Fibroblast of lung (primary cell): ENCODE data around the gene PROB1. TPM values are rescaled to one million over a fixed set of nuclear protein-coding genes. Genes with fewer than 3 reads are reported as not detected.
"Not testable (repeated sequence)": the region's sequence is repeated elsewhere in the genome, so short reads cannot be mapped to it uniquely, and the experiment has no call there.

Source experiments
- DNase-seq, 2 donors: peaks; one replicate each; pipeline versions ENCODE4 v3.0.0 to v3.0.0-alpha.2; 2010; ENCODE audit warnings: low read depth in 2 of 2
- H2AFZ ChIP-seq: 2 replicates; pipeline ENCODE4 v1.5.1; 2012; ENCODE audit warnings: low read length, control low read depth, inconsistent platforms
- H3K27ac ChIP-seq: 2 replicates; pipeline ENCODE4 v1.5.1; 2011; ENCODE audit warnings: low read length, control low read depth; ENCODE audit not compliant: insufficient read depth
- H3K27me3 ChIP-seq: 2 replicates; pipeline ENCODE4 v1.5.1; 2011; ENCODE audit warnings: mild to moderate bottlenecking, low read length; ENCODE audit not compliant: control insufficient read depth, insufficient read depth
- H3K36me3 ChIP-seq: 2 replicates; pipeline ENCODE4 v1.5.1; 2011; ENCODE audit warnings: low read length; ENCODE audit not compliant: control insufficient read depth, insufficient read depth
- H3K4me1 ChIP-seq: 2 replicates; pipeline ENCODE4 v1.5.1; 2011; ENCODE audit warnings: low read length; ENCODE audit not compliant: control insufficient read depth, insufficient read depth; ENCODE audit errors: extremely low read depth
- H3K4me2 ChIP-seq: 2 replicates; pipeline ENCODE4 v1.5.1; 2011; ENCODE audit warnings: low read length, control low read depth; ENCODE audit not compliant: insufficient read depth; ENCODE audit errors: extremely low read depth
- H3K4me3 ChIP-seq, 4 experiments: fragments of 200-600 bp in 1 of 4; sonication (generic) in 1 of 4; replicated peaks in 1 of 4; 2 replicates each; pipeline ENCODE4 v1.5.1; 2011 to 2016; ENCODE audit warnings: low read length in 4 of 4, low read depth in 3 of 4, mild to moderate bottlenecking in 3 of 4, control low read depth in 2 of 4, inconsistent platforms in 1 of 4, mixed read lengths in 1 of 4; ENCODE audit not compliant: insufficient read depth in 1 of 4; ENCODE audit errors: control extremely low read depth in 1 of 4
- H3K79me2 ChIP-seq: 2 replicates; pipeline ENCODE4 v1.5.1; 2012; ENCODE audit warnings: mild to moderate bottlenecking, low read length, inconsistent platforms; ENCODE audit not compliant: control insufficient read depth, insufficient read depth
- H3K9ac ChIP-seq: 2 replicates; pipeline ENCODE4 v1.5.1; 2011; ENCODE audit warnings: mild to moderate bottlenecking, low read length, control low read depth; ENCODE audit not compliant: insufficient read depth
- H3K9me3 ChIP-seq: 2 replicates; pipeline ENCODE4 v1.5.1; 2012; ENCODE audit warnings: low read depth, low read length; ENCODE audit not compliant: control insufficient read depth, insufficient read depth
- H4K20me1 ChIP-seq: 2 replicates; pipeline ENCODE4 v1.5.1; 2011; ENCODE audit warnings: low read length; ENCODE audit not compliant: control insufficient read depth, insufficient read depth; ENCODE audit errors: extremely low read depth
- CTCF ChIP-seq, 2 donors: IDR thresholded peaks in 1 of 2; conservative IDR thresholded peaks in 1 of 2; 1 replicate in 1 of 2; 2 replicates in 1 of 2; pipeline ENCODE4 v1.5.1; 2011 to 2012; ENCODE audit warnings: low read length in 2 of 2, control low read depth in 1 of 2, inconsistent platforms in 1 of 2, low read depth in 1 of 2, mild to moderate bottlenecking in 1 of 2
- EZH2 ChIP-seq: IDR thresholded peaks from 2 replicates; pipeline ENCODE4 v1.5.1; 2012; ENCODE audit warnings: low read length, control low read depth, mild to moderate bottlenecking; ENCODE audit errors: missing control alignments
- polyA minus RNA-seq: library from RNA; depleted of rRNA, polyadenylated mRNA; stranded (reverse); fragments of >200 nt; gene quantifications from 2 replicates; pipeline ENCODE4 v1.2.3, GENCODE V29; 2011; ENCODE audit warnings: low replicate concordance
- polyA plus RNA-seq, 2 donors: library from polyadenylated mRNA; depleted of rRNA in 1 of 2; stranded (reverse) in 1 of 2; unstranded in 1 of 2; fragments of >200 nt; gene quantifications; 2 replicates each; pipeline ENCODE4 v1.2.1, GENCODE V29; 2011 to 2012; ENCODE audit warnings: missing spikeins in 1 of 2
- total RNA-seq: library from RNA; depleted of rRNA; stranded (reverse); fragments of >200 nt; gene quantifications from 2 replicates; pipeline ENCODE4 v1.2.1, GENCODE V29; 2014

PROB1 gene, protein sequence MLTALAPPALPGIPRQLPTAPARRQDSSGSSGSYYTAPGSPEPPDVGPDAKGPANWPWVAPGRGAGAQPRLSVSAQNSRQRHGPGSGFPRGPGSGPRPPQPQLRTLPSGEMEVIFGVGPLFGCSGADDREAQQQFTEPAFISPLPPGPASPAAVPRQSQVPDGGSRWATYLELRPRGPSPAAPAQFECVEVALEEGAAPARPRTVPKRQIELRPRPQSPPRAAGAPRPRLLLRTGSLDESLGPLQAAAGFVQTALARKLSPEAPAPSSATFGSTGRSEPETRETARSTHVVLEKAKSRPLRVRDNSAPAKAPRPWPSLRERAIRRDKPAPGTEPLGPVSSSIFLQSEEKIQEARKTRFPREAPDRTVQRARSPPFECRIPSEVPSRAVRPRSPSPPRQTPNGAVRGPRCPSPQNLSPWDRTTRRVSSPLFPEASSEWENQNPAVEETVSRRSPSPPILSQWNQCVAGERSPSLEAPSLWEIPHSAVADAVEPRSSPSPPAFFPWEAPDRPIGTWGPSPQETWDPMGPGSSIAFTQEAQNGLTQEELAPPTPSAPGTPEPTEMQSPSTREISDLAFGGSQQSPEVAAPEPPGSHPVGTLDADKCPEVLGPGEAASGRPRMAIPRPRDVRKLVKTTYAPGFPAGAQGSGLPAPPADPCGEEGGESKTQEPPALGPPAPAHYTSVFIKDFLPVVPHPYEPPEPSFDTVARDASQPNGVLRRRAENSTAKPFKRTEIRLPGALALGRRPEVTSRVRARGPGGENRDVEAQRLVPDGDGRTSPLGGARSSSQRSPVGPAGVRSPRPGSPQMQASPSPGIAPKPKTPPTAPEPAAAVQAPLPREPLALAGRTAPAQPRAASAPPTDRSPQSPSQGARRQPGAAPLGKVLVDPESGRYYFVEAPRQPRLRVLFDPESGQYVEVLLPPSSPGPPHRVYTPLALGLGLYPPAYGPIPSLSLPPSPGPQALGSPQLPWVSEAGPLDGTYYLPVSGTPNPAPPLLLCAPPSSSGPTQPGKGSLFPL
- total RNA-seq (0.77 and 1.5 TPM in 2 replicates), polyA plus RNA-seq (0.34 and 0.43 TPM in 2 replicates), polyA minus RNA-seq (0.16 and 1.4 TPM in 2 replicates)
- polyA plus RNA-seq (2012), result 1.2 and 1.7 TPM in 2 replicates

GRCh38 chr5:139394654-139395566 lies at the start of gene PROB1:
Gene PROB1 (minus strand): TSS chr5:139395104. CDS start chr5:139395081, 23 bp downstream.
- H4K20me1 ChIP-seq, result no peaks in the 10 kb centered on the region
- H3K9ac ChIP-seq, result peak within 1 kb of the TSS; percentile 41
- peak within 1 kb of the TSS; percentile 25 for H3K4me2 ChIP-seq
- H2AFZ ChIP-seq, result peak within 1 kb of the TSS; percentile 15
- peak within 1 kb of the TSS; percentile 21 to 51 (median 38) for H3K4me3 ChIP-seq
- peaks cover 11% of the 10 kb centered on the region for H3K27me3 ChIP-seq
- H3K27ac ChIP-seq, result no peak within 1 kb of the TSS
- H3K36me3 ChIP-seq, result no peaks in the 10 kb centered on the region
- TF ChIP-seq CTCF (conservative IDR thresholded peaks at IDR 0.05 in 1 of 2, IDR thresholded peaks at IDR 0.05 in 1 of 2; ENCODE audit: low read depth in 1 of 2, low read length in 2 of 2), result no peak
- no peak for TF ChIP-seq EZH2
- DNase-seq, result no peak
- no peaks in the 10 kb centered on the region for H3K79me2 ChIP-seq
- H3K9me3 ChIP-seq, result no peaks in the 10 kb centered on the region
- peaks cover 8% of the 10 kb centered on the region for H3K4me1 ChIP-seq

GRCh38 chr5:139443831-139444453 lies 49.0 kb upstream of the PROB1 start:
- Histone ChIP-seq H3K9ac (no peak overlapping the region), H3K27me3 (no peaks in the 10 kb centered on the region), H4K20me1 (no peaks in the 10 kb centered on the region), H3K4me3 (no peak overlapping the region), H2AFZ (no peak overlapping the region), H3K27ac (no peak overlapping the region), H3K9me3 (no peaks in the 10 kb centered on the region), H3K4me1 (peaks cover 3% of the 10 kb centered on the region), H3K79me2 (no peaks in the 10 kb centered on the region), H3K4me2 (no peak overlapping the region), H3K36me3 (no peaks in the 10 kb centered on the region)
- peak; percentile 23 to 92 for DNase-seq
- TF ChIP-seq CTCF (conservative IDR thresholded peaks at IDR 0.05 in 1 of 2, IDR thresholded peaks at IDR 0.05 in 1 of 2; ENCODE audit: low read depth in 1 of 2, low read length in 2 of 2), result no peak
- no peak for TF ChIP-seq EZH2

DNA sequence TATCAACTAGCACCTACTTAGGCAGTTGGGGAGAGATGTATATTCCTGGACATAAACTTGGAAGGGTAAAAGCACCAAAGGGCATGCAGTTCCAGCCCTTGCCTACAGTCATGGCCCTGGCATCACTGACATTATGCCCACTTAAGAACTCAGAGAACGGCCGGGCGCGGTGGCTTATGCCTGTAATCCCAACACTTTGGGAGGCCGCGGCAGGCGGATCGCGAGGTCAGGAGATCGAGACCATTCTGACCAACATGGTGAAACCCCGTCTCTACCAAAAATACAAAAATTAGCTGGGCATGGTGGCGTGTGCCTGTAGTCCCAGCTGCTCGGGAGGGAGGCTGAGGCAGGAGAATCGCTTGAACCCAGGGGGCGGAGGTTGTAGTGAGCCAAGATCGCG lies 45.5 kb upstream of the PROB1 start:
- not testable (repeated sequence) for H4K20me1 ChIP-seq, H3K36me3 ChIP-seq, H3K4me3 ChIP-seq, H3K9ac ChIP-seq, H3K4me2 ChIP-seq, H3K79me2 ChIP-seq, H3K27me3 ChIP-seq, H3K9me3 ChIP-seq, H3K27ac ChIP-seq, DNase-seq, H3K4me1 ChIP-seq, H2AFZ ChIP-seq
